ENCODE measurements around the gene NCOA6.
"Not testable (repeated sequence)": the region's sequence is repeated elsewhere in the genome, so short reads cannot be mapped to it uniquely, and the experiment has no call there.

NCOA6 gene

GRCh38 chr20:34772437-34772836 lies 53.0 kb downstream of the NCOA6 start:
- DNase-seq, result no peak

- DNase-seq, result no peak
Measured at GRCh38 chr20:34771680-34772081, 53.8 kb downstream of the NCOA6 start.

- no peak for DNase-seq
Measured at GRCh38 chr20:34768096-34768495, 57.4 kb downstream of the NCOA6 start.

GRCh38 chr20:34762031-34762555 lies 63.4 kb downstream of the NCOA6 start:
- DNase-seq, result no peak

GRCh38 chr20:34755367-34755766 lies 70.1 kb downstream of the NCOA6 start:
- no peak for DNase-seq

GRCh38 chr20:34754611-34755010 lies 70.8 kb downstream of the NCOA6 start:
- DNase-seq, result no peak

GRCh38 chr20:34753706-34754461 lies 71.6 kb downstream of the NCOA6 start:
- DNase-seq, result no peak

GRCh38 chr20:34751453-34751852 lies 74.0 kb downstream of the NCOA6 start:
- no peak for DNase-seq

GRCh38 chr20:34750484-34750883 lies 75.0 kb downstream of the NCOA6 start:
- no peak for DNase-seq

GRCh38 chr20:34748709-34749108 lies 76.7 kb downstream of the NCOA6 start:
- no peak for DNase-seq

GRCh38 chr20:34747479-34747878 lies 78.0 kb downstream of the NCOA6 start:
- no peak for DNase-seq

- DNase-seq, result no peak
Measured at GRCh38 chr20:34746674-34747073, 78.8 kb downstream of the NCOA6 start.

GRCh38 chr20:34744847-34745246 lies 80.6 kb downstream of the NCOA6 start:
- DNase-seq, result no peak

GRCh38 chr20:34744340-34744739 lies 81.1 kb downstream of the NCOA6 start:
- no peak for DNase-seq

- no peak for DNase-seq
Measured at GRCh38 chr20:34743039-34743438, 82.4 kb downstream of the NCOA6 start.

GRCh38 chr20:34736106-34736735 lies 89.2 kb downstream of the NCOA6 start:
- DNase-seq, result no peak

- no peak for DNase-seq
Measured at GRCh38 chr20:34732523-34732922, 92.9 kb downstream of the NCOA6 start.

GRCh38 chr20:34729416-34729815 lies 96.0 kb downstream of the NCOA6 start:
- DNase-seq, result no peak

GRCh38 chr20:34724172-34724571 lies 101.3 kb downstream of the NCOA6 start:
- no peak for DNase-seq

- DNase-seq, result not testable (repeated sequence)
Measured at GRCh38 chr20:34722560-34722959, 102.9 kb downstream of the NCOA6 start.

GRCh38 chr20:34720266-34720665 lies 105.2 kb downstream of the NCOA6 start:
- DNase-seq, result no peak

- not testable (repeated sequence) for DNase-seq
Measured at GRCh38 chr20:34719242-34720017, 106.0 kb downstream of the NCOA6 start.

- no peak for DNase-seq
Measured at GRCh38 chr20:34717230-34718095, 108.0 kb downstream of the NCOA6 start.
